Right lobe of liver (tissue), 6 donors: Measurements from ENCODE around the gene DBF4. TPM values are rescaled to one million over a fixed set of nuclear protein-coding genes. Genes with fewer than 3 reads are reported as not detected.
"Not testable (repeated sequence)": the region's sequence is repeated elsewhere in the genome, so short reads cannot be mapped to it uniquely, and the experiment has no call there.

Source experiments
- ATAC-seq, 4 donors: fragments of 200-7000 bp; cut with Tn5 transposase; one replicate each; pipeline ENCODE4 v1.9.1; 2020; ENCODE audit warnings: mild to moderate bottlenecking in 4 of 4, moderate library complexity in 4 of 4
- DNase-seq, 3 donors: peaks; one replicate each; pipeline ENCODE4 v3.0.0-alpha.2; 2020
- H3K27ac ChIP-seq, 3 donors: fragments of 200-600 bp; one replicate each; pipeline ENCODE4 v1.8.0; 2022
- H3K27me3 ChIP-seq, 2 donors: fragments of 200-600 bp; one replicate each; pipeline ENCODE4 v1.8.0; 2022
- H3K36me3 ChIP-seq, 4 donors: fragments of 200-600 bp; sonication (generic) in 1 of 4; one replicate each; pipeline versions ENCODE4 v1.5.1 to v1.8.0; 2017 to 2022; ENCODE audit warnings: control low read depth in 1 of 4
- H3K4me1 ChIP-seq, 4 donors: fragments of 200-600 bp; sonication (generic) in 1 of 4; one replicate each; pipeline versions ENCODE4 v1.5.1 to v1.8.0; 2017 to 2022; ENCODE audit warnings: control low read depth in 1 of 4
- H3K4me3 ChIP-seq, 3 donors: fragments of 200-600 bp; one replicate each; pipeline ENCODE4 v1.8.0; 2022
- H3K9me3 ChIP-seq, 4 donors: fragments of 200-600 bp; sonication (generic) in 1 of 4; one replicate each; pipeline versions ENCODE4 v1.5.1 to v1.8.0; 2017 to 2022; ENCODE audit warnings: control low read depth in 1 of 4
- POLR2A ChIP-seq: fragments of 450-650 bp; IDR thresholded peaks from one replicate; pipeline ENCODE4 v1.6.1; 2017; ENCODE audit warnings: antibody characterized with exemption, mild to moderate bottlenecking
- WGBS: methylation state at CpG from one replicate; pipeline ENCODE4 v1.1.6; 2018; ENCODE audit warnings: low coverage, low lambda C conversion rate; ENCODE audit not compliant: insufficient coverage; ENCODE audit errors: missing lambda C conversion rate; 5-methylcytosine and 5-hydroxymethylcytosine counted together
- intact Hi-C, 2 donors: fragments of 100-400 bp; cut with DNase I; formaldehyde crosslinking; loops; one replicate each; pipeline versions ENCODE4 v1.11.2 to v1.14.1; 2022
- total RNA-seq, 6 experiments: library from RNA; depleted of rRNA in 2 of 6; stranded (reverse); fragments of >200 nt in 2 of 6; fragmentation: NEBNext Ultra II Directional in 3 of 6; extraction: Animal tissue kit (Norgen Biotek cat#: 25700) in 3 of 6; gene quantifications; one replicate each; pipeline versions ENCODE4 v1.1.0 to v1.2.4, GENCODE V29; 2016 to 2023
- TF ChIP-seq, protein P1 (sequence below), 4 donors: fragments of 200-600 bp in 3 of 4; fragments of 450-650 bp in 1 of 4; IDR thresholded peaks; one replicate each; pipeline versions ENCODE4 v1.5.1 to v1.8.0; 2016 to 2022; ENCODE audit warnings: antibody characterized with exemption in 4 of 4, mild to moderate bottlenecking in 2 of 4
- donor health status: DM: no; HTN: yes; CAD: no.
- donor health status: DM: no; HTN: no; CAD: no.
- donor health status: DM: no; HTN: no; CAD: no.
- donor health status: DM: no; HTN: yes; CAD: no.
- donor health status: DM: no; HTN: yes; CAD: no.

The DBF4 gene
- total RNA-seq, 6 experiments from 2014 or later, result 2.3 to 7.6 (median 3.6) TPM

DNA sequence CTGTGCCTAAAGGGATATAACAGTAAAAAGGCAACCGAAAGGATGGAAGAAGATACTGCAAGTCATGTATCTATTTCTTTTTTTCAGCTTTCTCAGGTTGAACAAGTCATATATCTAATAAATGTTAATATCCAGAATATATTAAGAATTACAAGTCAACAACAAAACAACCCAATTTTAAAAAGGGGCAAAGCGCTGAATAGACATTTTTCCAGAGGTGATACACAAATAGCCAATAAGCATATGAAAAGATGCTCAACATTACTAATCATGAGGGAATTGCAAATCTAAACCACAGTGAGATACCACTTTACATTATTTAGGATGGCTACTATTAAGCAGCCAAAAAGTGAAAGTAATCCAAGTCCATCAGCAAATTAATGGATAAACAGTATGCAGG is 23.0 kb downstream of the DBF4 start:
- Histone ChIP-seq H3K9me3 (no peaks in the 10 kb centered on the region), H3K27me3 (no peaks in the 10 kb centered on the region), H3K4me3 (no peak overlapping the region), H3K27ac (no peak overlapping the region), H3K4me1 (no peaks in the 10 kb centered on the region), H3K36me3 (no peaks in the 10 kb centered on the region)
- DNase-seq (no peak), ATAC-seq (no peak)
- no peak for TF ChIP-seq POLR2A
- TF ChIP-seq, protein P1, sequence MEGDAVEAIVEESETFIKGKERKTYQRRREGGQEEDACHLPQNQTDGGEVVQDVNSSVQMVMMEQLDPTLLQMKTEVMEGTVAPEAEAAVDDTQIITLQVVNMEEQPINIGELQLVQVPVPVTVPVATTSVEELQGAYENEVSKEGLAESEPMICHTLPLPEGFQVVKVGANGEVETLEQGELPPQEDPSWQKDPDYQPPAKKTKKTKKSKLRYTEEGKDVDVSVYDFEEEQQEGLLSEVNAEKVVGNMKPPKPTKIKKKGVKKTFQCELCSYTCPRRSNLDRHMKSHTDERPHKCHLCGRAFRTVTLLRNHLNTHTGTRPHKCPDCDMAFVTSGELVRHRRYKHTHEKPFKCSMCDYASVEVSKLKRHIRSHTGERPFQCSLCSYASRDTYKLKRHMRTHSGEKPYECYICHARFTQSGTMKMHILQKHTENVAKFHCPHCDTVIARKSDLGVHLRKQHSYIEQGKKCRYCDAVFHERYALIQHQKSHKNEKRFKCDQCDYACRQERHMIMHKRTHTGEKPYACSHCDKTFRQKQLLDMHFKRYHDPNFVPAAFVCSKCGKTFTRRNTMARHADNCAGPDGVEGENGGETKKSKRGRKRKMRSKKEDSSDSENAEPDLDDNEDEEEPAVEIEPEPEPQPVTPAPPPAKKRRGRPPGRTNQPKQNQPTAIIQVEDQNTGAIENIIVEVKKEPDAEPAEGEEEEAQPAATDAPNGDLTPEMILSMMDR (IDR thresholded peaks at IDR 0.05), result no peak
- intact Hi-C loops, result no loop called here
- 95% methylated on average over 2 of the region's 2 CpGs for WGBS

DNA sequence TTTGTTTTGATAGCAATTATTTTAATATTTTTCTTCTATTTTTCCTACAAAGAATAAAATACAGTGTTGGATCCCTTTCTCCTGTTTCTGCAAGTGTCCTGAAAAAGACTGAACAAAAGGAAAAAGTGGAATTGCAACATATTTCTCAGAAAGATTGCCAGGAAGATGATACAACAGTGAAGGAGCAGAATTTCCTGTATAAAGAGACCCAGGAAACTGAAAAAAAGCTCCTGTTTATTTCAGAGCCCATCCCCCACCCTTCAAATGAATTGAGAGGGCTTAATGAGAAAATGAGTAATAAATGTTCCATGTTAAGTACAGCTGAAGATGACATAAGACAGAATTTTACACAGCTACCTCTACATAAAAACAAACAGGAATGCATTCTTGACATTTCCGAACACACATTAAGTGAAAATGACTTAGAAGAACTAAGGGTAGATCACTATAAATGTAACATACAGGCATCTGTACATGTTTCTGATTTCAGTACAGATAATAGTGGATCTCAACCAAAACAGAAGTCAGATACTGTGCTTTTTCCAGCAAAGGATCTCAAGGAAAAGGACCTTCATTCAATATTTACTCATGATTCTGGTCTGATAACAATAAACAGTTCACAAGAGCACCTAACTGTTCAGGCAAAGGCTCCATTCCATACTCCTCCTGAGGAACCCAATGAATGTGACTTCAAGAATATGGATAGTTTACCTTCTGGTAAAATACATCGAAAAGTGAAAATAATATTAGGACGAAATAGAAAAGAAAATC is 31.0 kb downstream of the DBF4 start:
- H3K27ac ChIP-seq, H3K27me3 ChIP-seq, DNase-seq, ATAC-seq, H3K4me1 ChIP-seq, H3K9me3 ChIP-seq, H3K4me3 ChIP-seq, H3K36me3 ChIP-seq, intact Hi-C loops: not testable (repeated sequence)
- WGBS, result 92% methylated on average over 3 of the region's 3 CpGs

DNA sequence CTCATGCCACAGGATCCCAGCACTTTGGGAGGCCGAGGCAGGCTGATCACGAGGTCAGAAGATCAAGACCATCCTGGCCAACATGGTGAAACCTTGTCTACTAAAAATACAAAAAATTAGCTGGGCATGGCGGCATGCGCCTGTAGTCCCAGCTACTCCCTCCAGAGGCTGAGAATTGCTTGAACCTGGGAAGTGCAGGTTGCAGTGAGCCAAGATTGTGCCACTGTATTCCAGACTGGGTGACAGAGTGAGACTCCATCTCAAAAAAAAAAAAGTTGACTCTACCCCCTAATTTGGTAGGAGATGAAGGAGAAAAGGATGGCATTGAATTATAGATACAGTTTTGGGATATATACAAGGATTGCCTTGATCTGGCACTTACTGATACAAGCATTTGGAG is 32.5 kb downstream of the DBF4 start:
- H3K4me1 ChIP-seq, H3K4me3 ChIP-seq, H3K27me3 ChIP-seq, H3K36me3 ChIP-seq, DNase-seq, intact Hi-C loops, ATAC-seq, H3K27ac ChIP-seq, H3K9me3 ChIP-seq: not testable (repeated sequence)
- 100% methylated on average over 4 of the region's 4 CpGs for WGBS

DNA sequence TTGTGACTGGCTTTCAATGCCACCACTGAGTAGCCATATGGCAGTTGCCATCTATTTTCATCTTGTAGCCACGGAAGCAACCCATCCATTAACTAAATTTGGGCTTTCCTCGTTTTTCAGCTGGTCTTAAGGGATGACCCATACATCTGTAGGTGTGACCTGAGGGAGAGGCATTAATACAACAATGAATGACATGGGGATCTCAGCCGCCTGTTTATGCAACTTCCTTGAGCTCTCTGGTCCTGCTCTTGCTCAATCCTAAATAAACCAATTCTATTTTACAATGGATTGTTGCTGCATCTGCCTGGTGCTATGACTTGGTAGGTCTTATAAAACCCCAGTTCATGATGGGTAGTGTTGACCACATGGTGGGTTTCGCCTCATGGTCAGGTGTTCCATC is 35.8 kb downstream of the DBF4 start:
- TF ChIP-seq POLR2A, result no peak
- TF ChIP-seq, protein P1 (IDR thresholded peaks at IDR 0.05), result no peak
- Histone ChIP-seq H3K4me3 (no peak overlapping the region), H3K9me3 (no peaks in the 10 kb centered on the region), H3K36me3 (no peaks in the 10 kb centered on the region), H3K27me3 (no peaks in the 10 kb centered on the region), H3K4me1 (no peaks in the 10 kb centered on the region), H3K27ac (no peak overlapping the region)
- DNase-seq (no peak), ATAC-seq (no peak)
- WGBS, result 83% methylated on average over 4 of the region's 4 CpGs
- intact Hi-C loops, result no loop called here

DNA sequence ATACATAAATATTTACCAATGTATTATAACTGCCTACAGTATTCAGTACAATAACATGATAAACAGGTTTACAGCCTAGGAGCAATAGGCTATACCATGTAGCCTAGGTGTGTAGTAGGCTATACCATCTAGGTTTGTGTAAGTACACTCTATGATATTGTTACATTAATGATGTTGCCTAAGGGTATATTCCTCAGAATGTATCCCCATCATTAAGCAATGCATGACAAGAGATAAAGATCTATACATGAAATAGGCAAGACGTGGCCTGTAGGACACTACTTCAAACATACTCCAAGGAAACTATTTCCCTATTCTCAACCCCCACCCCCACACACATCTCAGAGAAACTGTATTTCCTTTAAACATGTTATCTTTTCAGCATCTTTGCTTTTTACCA is 42.4 kb downstream of the DBF4 start:
- H3K27ac ChIP-seq, result no peak overlapping the region
- TF ChIP-seq POLR2A, result no peak
- TF ChIP-seq, protein P1 (IDR thresholded peaks at IDR 0.05), result no peak
- no peaks in the 10 kb centered on the region for H3K4me1 ChIP-seq
- ATAC-seq (no peak), DNase-seq (no peak)
- H3K9me3 ChIP-seq, result no peaks in the 10 kb centered on the region
- no peaks in the 10 kb centered on the region for H3K36me3 ChIP-seq
- H3K27me3 ChIP-seq, result no peaks in the 10 kb centered on the region
- WGBS, result 50% methylated on average over 1 of the region's 1 CpG
- intact Hi-C loops, result no loop called here
- no peak overlapping the region for H3K4me3 ChIP-seq
